HepG2 (cell line): ENCODE data around the gene DOK5. TPM values are rescaled to one million over a fixed set of nuclear protein-coding genes. Genes with fewer than 3 reads are reported as not detected.

Experiments
- REXO4 ChIP-seq: sonication (generic); formaldehyde crosslinking; IDR thresholded peaks from 2 replicates; pipeline ENCODE4 v1.8.0; 2022; ENCODE audit warnings: missing genetic modification reagents, mild to moderate bottlenecking, borderline replicate concordance
- ZBTB44 ChIP-seq: sonication (generic); formaldehyde crosslinking; IDR thresholded peaks from 2 replicates; pipeline ENCODE4 v1.4.0; 2020; ENCODE audit warnings: missing genetic modification reagents
- ZGPAT ChIP-seq: IDR thresholded peaks from 2 replicates; pipeline ENCODE4 v1.6.1; 2016; ENCODE audit warnings: mild to moderate bottlenecking
- ZHX2 ChIP-seq, 2 experiments: sonication (generic) in 1 of 2; formaldehyde crosslinking in 1 of 2; IDR thresholded peaks; 2 replicates each; pipeline versions ENCODE4 v1.6.1 to v1.9.0; 2014 to 2022; ENCODE audit warnings: antibody characterized with exemption in 1 of 2, borderline replicate concordance in 1 of 2, inconsistent platforms in 1 of 2, low read depth in 1 of 2, missing genetic modification reagents in 1 of 2
- ZNF251 ChIP-seq: sonication (generic); formaldehyde crosslinking; IDR thresholded peaks from 2 replicates; pipeline ENCODE4 v1.9.0; 2021; ENCODE audit warnings: mild to moderate bottlenecking, missing genetic modification reagents
- ZNF775 ChIP-seq: sonication (generic); formaldehyde crosslinking; IDR thresholded peaks from 2 replicates; pipeline ENCODE4 v1.4.0; 2020; ENCODE audit warnings: missing genetic modification reagents, mild to moderate bottlenecking, moderate library complexity, borderline replicate concordance
- ZSCAN5A ChIP-seq: sonication (generic); formaldehyde crosslinking; IDR thresholded peaks from 2 replicates; pipeline ENCODE4 v1.8.0; 2022; ENCODE audit warnings: mild to moderate bottlenecking, missing genetic modification reagents, borderline replicate concordance
- polyA plus RNA-seq, 8 experiments: library from polyadenylated mRNA; depleted of rRNA in 3 of 8; stranded (reverse) in 7 of 8; unstranded in 1 of 8; fragments of >200 nt; fragmentation: Illumina TruSeq in 4 of 8; extraction: Trizol in 4 of 8; gene quantifications; 2 replicates each; pipeline versions ENCODE4 v1.2.1 to v1.2.3, GENCODE V29; 2011 to 2016; ENCODE audit warnings: low read depth in 4 of 8, missing spikeins in 1 of 8, mixed read lengths in 1 of 8; ENCODE audit not compliant: insufficient read depth in 1 of 8
- total RNA-seq, 5 experiments: library from RNA; depleted of rRNA; stranded (reverse); fragments of >200 nt; fragmentation: Illumina TruSeq; extraction: Trizol; gene quantifications; 2 replicates each; pipeline ENCODE4 v1.2.3, GENCODE V29; 2016; ENCODE audit warnings: low read depth in 1 of 5

DOK5 gene
- total and polyA plus RNA-seq, 2 of the 13 experiments (the other 11 are each of a cell fraction or from before 2014, with no cell fraction given), result not detected

- TF ChIP-seq ZSCAN5A, result no peak
- no peak for TF ChIP-seq ZGPAT (CRISPR knock-in tag)
- TF ChIP-seq ZHX2 (IDR thresholded peaks at IDR 0.05; ENCODE audit: low read depth), result no peak
- no peak for TF ChIP-seq ZHX2 (CRISPR knock-in tag; IDR thresholded peaks at IDR 0.05; ENCODE audit: borderline replicate concordance)
- TF ChIP-seq ZNF251 (CRISPR knock-in tag), result no peak
- TF ChIP-seq ZNF775 (CRISPR knock-in tag), result no peak
- TF ChIP-seq ZBTB44 (CRISPR knock-in tag), result no peak
- no peak for TF ChIP-seq REXO4 (CRISPR knock-in tag)
These were observed 170.7 kb downstream of the DOK5 start (continued) for GRCh38 chr20:54646156-54646517.
